Activated CD4-positive, alpha-beta T cell treated with anti-CD3 and anti-CD28 coated beads, Interleukin-2, amount 10 ng/mL, durations not matched to agents 24 days and 14 days (primary cell): Measurements from ENCODE around the gene PNO1. TPM values are rescaled to one million over a fixed set of nuclear protein-coding genes. Genes with fewer than 3 reads are reported as not detected.
"Not testable (repeated sequence)": the region's sequence is repeated elsewhere in the genome, so short reads cannot be mapped to it uniquely, and the experiment has no call there.

Source experiments
- DNase-seq: peaks from one replicate; pipeline ENCODE4 v3.0.0; 2022
- H3K27ac Mint-ChIP-seq: one replicate; pipeline ENCODE4 v1.8.0; 2022; ENCODE audit warnings: mild to moderate bottlenecking, mixed read lengths
- H3K27me3 Mint-ChIP-seq: one replicate; pipeline ENCODE4 v1.8.0; 2022; ENCODE audit warnings: mixed read lengths
- H3K36me3 Mint-ChIP-seq: one replicate; pipeline ENCODE4 v1.8.0; 2022; ENCODE audit warnings: low read depth, mild to moderate bottlenecking, mixed read lengths
- H3K4me1 Mint-ChIP-seq: one replicate; pipeline ENCODE4 v1.8.0; 2021; ENCODE audit warnings: mixed read lengths
- H3K4me3 Mint-ChIP-seq: one replicate; pipeline ENCODE4 v1.8.0; 2022; ENCODE audit warnings: mild to moderate bottlenecking, moderate library complexity, mixed read lengths
- H3K9me3 Mint-ChIP-seq: one replicate; pipeline ENCODE4 v1.8.0; 2021; ENCODE audit warnings: mixed read lengths
- intact Hi-C: fragments of 100-400 bp; cut with micrococcal nuclease; formaldehyde crosslinking; loops from one replicate; pipeline ENCODE4 v1.15.1; 2023
- total RNA-seq: library from RNA; stranded (reverse); gene quantifications from 2 replicates; pipeline ENCODE4 v1.2.3, GENCODE V29; 2022

PNO1 gene
- total RNA-seq: 35.4 and 38.4 TPM in 2 replicates

- Mint-ChIP-seq H3K27me3 (no peaks in the 10 kb centered on the region), H3K9me3 (no peaks in the 10 kb centered on the region), H3K4me1 (peaks cover 26% of the 10 kb centered on the region), H3K4me3 (peak within 1 kb of the TSS; percentile 98), H3K36me3 (peaks cover 36% of the 10 kb centered on the region), H3K27ac (peak within 1 kb of the TSS; percentile 99)
- intact Hi-C loops: loop anchor here (1.0 to 10.0 kb wide), 7 partner anchors 35 to 751 kb away; partner anchors contain the start of genes APLF, C1D and FBXO48
- peak; percentile 99 for DNase-seq
These were observed at the start of gene PNO1 for GRCh38 chr2:68157402-68158133. PNO1 (plus strand) TSS chr2:68157888; CDS start chr2:68157935, 47 bp downstream.

- Mint-ChIP-seq H3K27me3 (no peaks in the 10 kb centered on the region), H3K4me3 (no peak overlapping the region), H3K9me3 (peaks cover 18% of the 10 kb centered on the region), H3K4me1 (no peaks in the 10 kb centered on the region), H3K27ac (no peak overlapping the region), H3K36me3 (no peaks in the 10 kb centered on the region)
- no peak for DNase-seq
- intact Hi-C loops: no loop called here
These were observed 49.6 kb upstream of the PNO1 start for GRCh38 chr2:68108120-68108519.

GRCh38 chr2:68110102-68110501, 47.6 kb upstream of the PNO1 start:
- Mint-ChIP-seq H3K4me1 (no peaks in the 10 kb centered on the region), H3K27ac (no peak overlapping the region)
- intact Hi-C loops: no loop called here

GRCh38 chr2:68115965-68116364, 41.7 kb upstream of the PNO1 start:
- H3K36me3 Mint-ChIP-seq: no peaks in the 10 kb centered on the region
- intact Hi-C loops: no loop called here
- H3K27me3 Mint-ChIP-seq: peaks cover 2% of the 10 kb centered on the region
- H3K9me3 Mint-ChIP-seq: no peaks in the 10 kb centered on the region
- no peak for DNase-seq
- H3K4me1 Mint-ChIP-seq: no peaks in the 10 kb centered on the region
- no peak overlapping the region for H3K27ac Mint-ChIP-seq
- H3K4me3 Mint-ChIP-seq: no peak overlapping the region

More at GRCh38 chr2:68110102-68110501, 47.6 kb upstream of the PNO1 start:
- no peaks in the 10 kb centered on the region for H3K36me3 Mint-ChIP-seq
- DNase-seq: no peak
- peaks cover 14% of the 10 kb centered on the region for H3K9me3 Mint-ChIP-seq
- H3K4me3 Mint-ChIP-seq: no peak overlapping the region
- no peaks in the 10 kb centered on the region for H3K27me3 Mint-ChIP-seq

GRCh38 chr2:68117922-68118321, 39.8 kb upstream of the PNO1 start:
- intact Hi-C loops, H3K9me3 Mint-ChIP-seq, DNase-seq, H3K4me1 Mint-ChIP-seq, H3K36me3 Mint-ChIP-seq, H3K4me3 Mint-ChIP-seq, H3K27ac Mint-ChIP-seq, H3K27me3 Mint-ChIP-seq: not testable (repeated sequence)

- H3K27me3 Mint-ChIP-seq: peaks cover 2% of the 10 kb centered on the region
- H3K4me3 Mint-ChIP-seq: no peak overlapping the region
- intact Hi-C loops: no loop called here
- H3K27ac Mint-ChIP-seq: no peak overlapping the region
- no peak for DNase-seq
- no peaks in the 10 kb centered on the region for H3K9me3 Mint-ChIP-seq
- peaks cover 4% of the 10 kb centered on the region for H3K4me1 Mint-ChIP-seq
- H3K36me3 Mint-ChIP-seq: no peaks in the 10 kb centered on the region
These were observed 38.9 kb upstream of the PNO1 start for GRCh38 chr2:68118816-68119215.

GRCh38 chr2:68119504-68119903, 38.2 kb upstream of the PNO1 start:
- H3K9me3 Mint-ChIP-seq: no peaks in the 10 kb centered on the region
- peaks cover 4% of the 10 kb centered on the region for H3K4me1 Mint-ChIP-seq
- peaks cover 2% of the 10 kb centered on the region for H3K27me3 Mint-ChIP-seq
- H3K36me3 Mint-ChIP-seq: no peaks in the 10 kb centered on the region
- no peak overlapping the region for H3K27ac Mint-ChIP-seq
- no peak for DNase-seq
- intact Hi-C loops: no loop called here
- H3K4me3 Mint-ChIP-seq: no peak overlapping the region

GRCh38 chr2:68121873-68122679, 35.6 kb upstream of the PNO1 start:
- intact Hi-C loops: loop anchor here (1.0 to 5.0 kb wide), 4 partner anchors 35 to 320 kb away; partner anchors contain the start of gene PNO1
- no peaks in the 10 kb centered on the region for H3K9me3 Mint-ChIP-seq
- H3K4me1 Mint-ChIP-seq: peaks cover 4% of the 10 kb centered on the region
- peaks cover 2% of the 10 kb centered on the region for H3K27me3 Mint-ChIP-seq
- H3K4me3 Mint-ChIP-seq: no peak overlapping the region
- H3K27ac Mint-ChIP-seq: no peak overlapping the region
- peak; percentile 92 for DNase-seq
- H3K36me3 Mint-ChIP-seq: no peaks in the 10 kb centered on the region

GRCh38 chr2:68122680-68122964, 35.1 kb upstream of the PNO1 start:
- Mint-ChIP-seq H3K27ac (no peak overlapping the region), H3K4me1 (peaks cover 4% of the 10 kb centered on the region), H3K9me3 (no peaks in the 10 kb centered on the region), H3K27me3 (no peaks in the 10 kb centered on the region), H3K4me3 (no peak overlapping the region), H3K36me3 (no peaks in the 10 kb centered on the region)
- intact Hi-C loops: loop anchor here (1.0 to 5.0 kb wide), 4 partner anchors 34 to 320 kb away; partner anchors contain the start of gene PNO1
- no peak for DNase-seq

GRCh38 chr2:68124321-68124720, 33.4 kb upstream of the PNO1 start:
- intact Hi-C loops: loop anchor here (5.0 kb wide), 1 partner anchor 318 kb away; no protein-coding TSS in a partner anchor
- H3K4me3 Mint-ChIP-seq: no peak overlapping the region
- H3K9me3 Mint-ChIP-seq: no peaks in the 10 kb centered on the region
- no peaks in the 10 kb centered on the region for H3K36me3 Mint-ChIP-seq
- H3K27me3 Mint-ChIP-seq: no peaks in the 10 kb centered on the region
- no peak overlapping the region for H3K27ac Mint-ChIP-seq
- peaks cover 4% of the 10 kb centered on the region for H3K4me1 Mint-ChIP-seq
- DNase-seq: no peak

GRCh38 chr2:68125821-68126220, 31.9 kb upstream of the PNO1 start:
- H3K9me3 Mint-ChIP-seq: no peaks in the 10 kb centered on the region
- intact Hi-C loops: no loop called here
- no peaks in the 10 kb centered on the region for H3K36me3 Mint-ChIP-seq
- H3K4me3 Mint-ChIP-seq: no peak overlapping the region
- H3K27me3 Mint-ChIP-seq: no peaks in the 10 kb centered on the region
- peaks cover 4% of the 10 kb centered on the region for H3K4me1 Mint-ChIP-seq
- H3K27ac Mint-ChIP-seq: no peak overlapping the region
- no peak for DNase-seq

GRCh38 chr2:68126561-68126960, 31.1 kb upstream of the PNO1 start:
- Mint-ChIP-seq H3K4me1 (peaks cover 4% of the 10 kb centered on the region), H3K27me3 (no peaks in the 10 kb centered on the region), H3K27ac (no peak overlapping the region), H3K4me3 (no peak overlapping the region), H3K36me3 (no peaks in the 10 kb centered on the region), H3K9me3 (no peaks in the 10 kb centered on the region)
- intact Hi-C loops: no loop called here
- no peak for DNase-seq

GRCh38 chr2:68127358-68128242, 30.1 kb upstream of the PNO1 start:
- Mint-ChIP-seq H3K36me3 (no peaks in the 10 kb centered on the region), H3K4me1 (peaks cover 1% of the 10 kb centered on the region), H3K9me3 (no peaks in the 10 kb centered on the region), H3K27ac (no peak overlapping the region), H3K27me3 (no peaks in the 10 kb centered on the region), H3K4me3 (no peak overlapping the region)
- DNase-seq: no peak
- intact Hi-C loops: no loop called here
